Sigmoid colon (tissue), 7 donors: ENCODE results near the gene PRDM12. TPM values are rescaled to one million over a fixed set of nuclear protein-coding genes. Genes with fewer than 3 reads are reported as not detected.

ENCODE experiments used
- DNase-seq: peaks from one replicate; pipeline ENCODE4 v3.0.0-alpha.2; 2019
- H3K27ac ChIP-seq, 4 donors: fragments of 200-600 bp; sonication (generic); one replicate each; pipeline ENCODE4 v1.5.1; 2016 to 2019; ENCODE audit warnings: mild to moderate bottlenecking in 1 of 4
- H3K27me3 ChIP-seq, 3 donors: fragments of 200-600 bp; sonication (generic); one replicate each; pipeline ENCODE4 v1.5.1; 2019; ENCODE audit warnings: mild to moderate bottlenecking in 1 of 3
- H3K36me3 ChIP-seq, 4 donors: fragments of 200-600 bp; sonication (generic); one replicate each; pipeline ENCODE4 v1.5.1; 2016 to 2019
- H3K4me1 ChIP-seq, 4 donors: fragments of 200-600 bp; sonication (generic); one replicate each; pipeline ENCODE4 v1.5.1; 2017 to 2019
- H3K4me3 ChIP-seq, 4 donors: fragments of 200-600 bp; sonication (generic); one replicate each; pipeline ENCODE4 v1.5.1; 2017 to 2019; ENCODE audit warnings: mild to moderate bottlenecking in 2 of 4, moderate library complexity in 1 of 4
- H3K9me3 ChIP-seq, 4 donors: fragments of 200-600 bp in 3 of 4; sonication (generic) in 3 of 4; one replicate each; pipeline versions ENCODE4 v1.5.1 to v1.6.1; 2013 to 2019
- CTCF ChIP-seq, 4 experiments: fragments of 450-650 bp in 3 of 4; fragments of 200-600 bp in 1 of 4; IDR thresholded peaks; one replicate each; pipeline ENCODE4 v1.5.1; 2016 to 2019; ENCODE audit warnings: antibody characterized with exemption in 4 of 4, mild to moderate bottlenecking in 3 of 4, moderate library complexity in 2 of 4
- EP300 ChIP-seq, 4 donors: sonication (generic); formaldehyde crosslinking; IDR thresholded peaks; one replicate each; pipeline ENCODE4 v1.6.1; 2017; ENCODE audit warnings: antibody characterized with exemption in 4 of 4
- POLR2A ChIP-seq, 2 donors: fragments of 450-650 bp; IDR thresholded peaks; one replicate each; pipeline ENCODE4 v1.6.1; 2016; ENCODE audit warnings: antibody characterized with exemption in 2 of 2, mild to moderate bottlenecking in 2 of 2, moderate library complexity in 2 of 2
- POLR2AphosphoS5 ChIP-seq, 4 donors: sonication (generic); formaldehyde crosslinking; IDR thresholded peaks; one replicate each; pipeline ENCODE4 v1.6.1; 2017; ENCODE audit warnings: antibody characterized with exemption in 4 of 4
- WGBS, 2 donors: extraction: QIAGEN DNeasy Blood & Tissue Kit; methylation state at CpG; one replicate each; pipeline ENCODE4 v1.1.7; 2013; 5-methylcytosine and 5-hydroxymethylcytosine counted together
- intact Hi-C: fragments of 100-400 bp; cut with DNase I; formaldehyde crosslinking; loops from one replicate; pipeline ENCODE4 v1.15.1; 2023
- polyA plus RNA-seq, 3 donors: library from polyadenylated mRNA; stranded (reverse); fragments of 200-250 nt; gene quantifications; one replicate each; pipeline ENCODE4 v1.2.3, GENCODE V29; 2013
- total RNA-seq, 4 donors: library from RNA; depleted of rRNA; stranded (reverse); fragments of >200 nt; gene quantifications; one replicate each; pipeline ENCODE4 v1.1.0, GENCODE V29; 2016
- donor health status: healthy with polysubstance abuse.
- donor health status: Bipolar disorder and iron deficiency.
- donor health status: healthy.

Gene PRDM12
- total and polyA plus RNA-seq, 7 donors, result not detected

GRCh38 chr9:130642926-130643325 lies 21.5 kb upstream of the PRDM12 start:
- DNase-seq, result peak; percentile 40
- Histone ChIP-seq H3K4me3 (no peak overlapping the region), H3K36me3 (peaks cover 0 to 8% (median 3%) of the 10 kb centered on the region in 4 donors), H3K4me1 (no peaks in the 10 kb centered on the region), H3K27me3 (peaks cover 0 to 6% (median 0%) of the 10 kb centered on the region in 3 donors), H3K27ac (no peak overlapping the region), H3K9me3 (no peaks in the 10 kb centered on the region)
- intact Hi-C loops, result no loop called here
- TF ChIP-seq POLR2A (IDR thresholded peaks at IDR 0.05), result no peak
- TF ChIP-seq CTCF (IDR thresholded peaks at IDR 0.05), result no peak
- TF ChIP-seq EP300 (IDR thresholded peaks at IDR 0.05), result no peak
- no peak for TF ChIP-seq POLR2AphosphoS5 (IDR thresholded peaks at IDR 0.05)
- 74 to 82% methylated on average over 8 of the region's 8 CpGs for WGBS, 2 donors

GRCh38 chr9:130651221-130651620 lies 13.2 kb upstream of the PRDM12 start:
- Histone ChIP-seq H3K9me3 (no peaks in the 10 kb centered on the region), H3K4me1 (no peaks in the 10 kb centered on the region), H3K27ac (no peak overlapping the region), H3K27me3 (peaks cover 0 to 46% (median 0%) of the 10 kb centered on the region in 3 donors), H3K4me3 (no peak overlapping the region), H3K36me3 (no peaks in the 10 kb centered on the region)
- intact Hi-C loops, result no loop called here
- no peak for TF ChIP-seq POLR2A (IDR thresholded peaks at IDR 0.05)
- no peak for DNase-seq
- 78 to 83% methylated on average over 15 of the region's 15 CpGs for WGBS, 2 donors

GRCh38 chr9:130651752-130652151 lies 12.6 kb upstream of the PRDM12 start:
- no peaks in the 10 kb centered on the region for H3K9me3 ChIP-seq
- no peak overlapping the region for H3K27ac ChIP-seq
- 94 to 95% methylated on average over 18 of the region's 18 CpGs for WGBS, 2 donors
- no peaks in the 10 kb centered on the region for H3K36me3 ChIP-seq
- intact Hi-C loops, result no loop called here
- H3K4me3 ChIP-seq, result no peak overlapping the region
- H3K4me1 ChIP-seq, result no peaks in the 10 kb centered on the region
- TF ChIP-seq EP300 (IDR thresholded peaks at IDR 0.05), result no peak
- TF ChIP-seq POLR2AphosphoS5 (IDR thresholded peaks at IDR 0.05), result no peak
- no peak for TF ChIP-seq POLR2A (IDR thresholded peaks at IDR 0.05)
- no peak for TF ChIP-seq CTCF (IDR thresholded peaks at IDR 0.05)
- no peak for DNase-seq
- peaks cover 0 to 51% (median 0%) of the 10 kb centered on the region in 3 donors for H3K27me3 ChIP-seq

GRCh38 chr9:130654879-130655278 lies 9.5 kb upstream of the PRDM12 start:
- no peak for DNase-seq
- no peaks in the 10 kb centered on the region for H3K36me3 ChIP-seq
- H3K4me1 ChIP-seq, result peaks cover 0 to 8% (median 6%) of the 10 kb centered on the region in 4 donors
- no peak overlapping the region for H3K4me3 ChIP-seq
- H3K9me3 ChIP-seq, result no peaks in the 10 kb centered on the region
- H3K27me3 ChIP-seq, result peaks cover 20 to 71% (median 29%) of the 10 kb centered on the region in 3 donors
- no peak overlapping the region for H3K27ac ChIP-seq
- no peak for TF ChIP-seq CTCF (IDR thresholded peaks at IDR 0.05)
- TF ChIP-seq POLR2A (IDR thresholded peaks at IDR 0.05), result no peak
- no peak for TF ChIP-seq EP300 (IDR thresholded peaks at IDR 0.05)
- no peak for TF ChIP-seq POLR2AphosphoS5 (IDR thresholded peaks at IDR 0.05)
- 73 to 80% methylated on average over 6 of the region's 6 CpGs for WGBS, 2 donors
- intact Hi-C loops, result no loop called here

- no peaks in the 10 kb centered on the region for H3K36me3 ChIP-seq
- no peak for TF ChIP-seq POLR2A (IDR thresholded peaks at IDR 0.05)
- TF ChIP-seq POLR2AphosphoS5 (IDR thresholded peaks at IDR 0.05), result no peak
- TF ChIP-seq CTCF (IDR thresholded peaks at IDR 0.05), result no peak
- no peak for TF ChIP-seq EP300 (IDR thresholded peaks at IDR 0.05)
- intact Hi-C loops, result no loop called here
- peaks cover 0 to 50% (median 47%) of the 10 kb centered on the region in 4 donors for H3K4me1 ChIP-seq
- no peaks in the 10 kb centered on the region for H3K9me3 ChIP-seq
- WGBS, 2 donors, result 18 to 36% methylated on average over 52 of the region's 52 CpGs
- H3K4me3 ChIP-seq, result no peak overlapping the region
- no peak overlapping the region for H3K27ac ChIP-seq
- no peak for DNase-seq
- H3K27me3 ChIP-seq, result peaks cover 62 to 95% (median 71%) of the 10 kb centered on the region in 3 donors
Measured at GRCh38 chr9:130658893-130659698, 5.3 kb upstream of the PRDM12 start.
